SK-N-SH (cell line): ENCODE measurements around the gene DNASE1L3. TPM values are rescaled to one million over a fixed set of nuclear protein-coding genes. Genes with fewer than 3 reads are reported as not detected.

ENCODE experiments used
- CTCF ChIA-PET: fragments of 300-600, 350-600 bp; formaldehyde crosslinking; extraction: SDS; loops from one replicate; lab custom pipeline; 2021; lab: Yijun Ruan, JAX
- POLR2A ChIA-PET: fragments of 350-600 bp; sonication (Branson Sonifier 250); formaldehyde crosslinking; extraction: SDS; loops from one replicate; lab custom pipeline; 2020; ENCODE audit warnings: antibody characterized with exemption, inconsistent platforms; lab: Yijun Ruan, JAX
- DNase-seq: peaks from one replicate; pipeline ENCODE4 v3.0.0; 2012
- H2AFZ ChIP-seq: fragments of 200-600 bp; sonication (generic); 2 replicates; pipeline ENCODE4 v1.8.1; 2016; ENCODE audit warnings: antibody characterized with exemption, mild to moderate bottlenecking, low read depth
- H3F3A ChIP-seq: fragments of 200-600 bp; sonication (generic); replicated peaks from 2 replicates; pipeline ENCODE3; 2016; ENCODE audit warnings: antibody characterized with exemption, mild to moderate bottlenecking; ENCODE audit not compliant: insufficient read depth
- H3K27ac ChIP-seq, 2 experiments: fragments of 200-500 bp in 1 of 2; fragments of 200-600 bp in 1 of 2; sonication (Bioruptor generic) in 1 of 2; sonication (generic), shearing (Covaris generic) in 1 of 2; 2 replicates each; pipeline versions ENCODE4 v1.5.1 to v1.6.1; 2014 to 2016; ENCODE audit warnings: low read depth in 2 of 2, inconsistent platforms in 1 of 2, low read length in 1 of 2, mild to moderate bottlenecking in 1 of 2, mixed read lengths in 1 of 2
- H3K27me3 ChIP-seq: fragments of 200-600 bp; sonication (generic), shearing (Covaris generic); 2 replicates; pipeline ENCODE4 v1.6.1; 2016; ENCODE audit warnings: mixed run types; ENCODE audit not compliant: insufficient read depth
- H3K36me3 ChIP-seq, 2 experiments: fragments of 200-500 bp in 1 of 2; fragments of 200-600 bp in 1 of 2; sonication (Bioruptor generic) in 1 of 2; sonication (generic) in 1 of 2; replicated peaks in 1 of 2; 2 replicates each; pipeline versions ENCODE3 to v1.5.1; 2014 to 2016; ENCODE audit warnings: low read length in 1 of 2, mild to moderate bottlenecking in 1 of 2; ENCODE audit not compliant: insufficient read depth in 2 of 2, control insufficient read depth in 1 of 2
- H3K4me1 ChIP-seq, 2 experiments: fragments of 200-500 bp in 1 of 2; fragments of 200-600 bp in 1 of 2; sonication (Bioruptor generic) in 1 of 2; sonication (generic), shearing (Covaris generic) in 1 of 2; 2 replicates each; pipeline versions ENCODE4 v1.5.1 to v1.6.1; 2014 to 2016; ENCODE audit warnings: low read depth in 1 of 2, low read length in 1 of 2, mixed run types in 1 of 2; ENCODE audit not compliant: insufficient read depth in 2 of 2, control insufficient read depth in 1 of 2
- H3K4me2 ChIP-seq: fragments of 200-600 bp; sonication (generic), shearing (Covaris generic); 2 replicates; pipeline ENCODE4 v1.6.1; 2017; ENCODE audit warnings: mixed run types
- H3K4me3 ChIP-seq, 2 experiments: fragments of 200-500 bp in 1 of 2; fragments of 200-600 bp in 1 of 2; sonication (Bioruptor generic) in 1 of 2; sonication (generic), shearing (Covaris generic) in 1 of 2; 2 replicates each; pipeline versions ENCODE4 v1.5.1 to v1.8.1; 2014 to 2016; ENCODE audit warnings: low read depth in 2 of 2, inconsistent platforms in 1 of 2, low read length in 1 of 2, mild to moderate bottlenecking in 1 of 2, mixed read lengths in 1 of 2, moderate library complexity in 1 of 2
- H3K79me2 ChIP-seq: fragments of 200-600 bp; sonication (generic); 2 replicates; pipeline ENCODE4 v1.8.1; 2017; ENCODE audit warnings: mild to moderate bottlenecking; ENCODE audit not compliant: insufficient read depth
- H3K9ac ChIP-seq: fragments of 200-600 bp; sonication (generic); 2 replicates; pipeline ENCODE4 v1.6.1; 2017; ENCODE audit warnings: mixed run types
- H3K9me2 ChIP-seq: fragments of 200-600 bp; sonication (generic); 2 replicates; pipeline ENCODE4 v1.6.1; 2017; ENCODE audit warnings: mixed run types
- H3K9me3 ChIP-seq: fragments of 200-600 bp; sonication (generic); 2 replicates; pipeline ENCODE4 v1.6.1; 2017; ENCODE audit warnings: mixed run types, mild to moderate bottlenecking, moderate library complexity
- H4K20me1 ChIP-seq: fragments of 200-600 bp; sonication (generic); 2 replicates; pipeline ENCODE4 v1.6.1; 2017; ENCODE audit warnings: mild to moderate bottlenecking, mixed run types; ENCODE audit not compliant: insufficient read depth
- ELF1 ChIP-seq: IDR thresholded peaks from 2 replicates; pipeline ENCODE4 v1.4.0; 2012
- EP300 ChIP-seq, 2 experiments: IDR thresholded peaks; 2 replicates each; pipeline versions ENCODE4 v1.4.0 to v1.6.1; 2012; ENCODE audit warnings: borderline replicate concordance in 1 of 2, low read depth in 1 of 2, low read length in 1 of 2
- FOSL2 ChIP-seq: IDR thresholded peaks from 2 replicates; pipeline ENCODE4 v1.4.0; 2012; ENCODE audit warnings: low read depth, mild to moderate bottlenecking, moderate library complexity, borderline replicate concordance
- FOXJ3 ChIP-seq: sonication (generic); formaldehyde crosslinking; IDR thresholded peaks from 2 replicates; pipeline ENCODE4 v1.5.1; 2020; ENCODE audit warnings: mild to moderate bottlenecking, missing genetic modification reagents
- IRF3 ChIP-seq: fragments of 150-350 bp; IDR thresholded peaks from 2 replicates; pipeline ENCODE4 v1.6.1; 2016; ENCODE audit warnings: mild to moderate bottlenecking, low read depth, low read length
- POLR2AphosphoS5 ChIP-seq: IDR thresholded peaks from 2 replicates; pipeline ENCODE4 v1.6.1; 2012; ENCODE audit warnings: low read depth, low read length
- REST ChIP-seq: IDR thresholded peaks from 2 replicates; pipeline ENCODE4 v1.6.1; 2012; ENCODE audit warnings: mild to moderate bottlenecking, low read depth, low read length, moderate library complexity
- RFX5 ChIP-seq: IDR thresholded peaks from 2 replicates; pipeline ENCODE4 v1.6.1; 2012; ENCODE audit warnings: mild to moderate bottlenecking, improper control_type of control experiment, low read length
- USF1 ChIP-seq: IDR thresholded peaks from 2 replicates; pipeline ENCODE4 v1.4.0; 2012; ENCODE audit warnings: low read depth, borderline replicate concordance
- WGBS: methylation state at CpG from one replicate; pipeline ENCODE4 v1.1.6; 2017; ENCODE audit warnings: low lambda C conversion rate; 5-methylcytosine and 5-hydroxymethylcytosine counted together
- polyA plus RNA-seq, 3 experiments: library from polyadenylated mRNA; depleted of rRNA; stranded (reverse); fragments of >200 nt; gene quantifications; 2 replicates each; pipeline ENCODE4 v1.2.3, GENCODE V29; 2012

Gene DNASE1L3
- polyA plus RNA-seq, 1 of the 3 experiments (the other 2 are of a cell fraction) = not detected

- no peak for TF ChIP-seq FOXJ3 (CRISPR knock-in tag)
- no peak for TF ChIP-seq EP300 (IDR thresholded peaks at IDR 0.05; ENCODE audit: borderline replicate concordance in 1 of 2, low read depth in 1 of 2, low read length in 1 of 2)
- no peak for TF ChIP-seq RFX5
- TF ChIP-seq FOSL2 = no peak
- TF ChIP-seq IRF3 = no peak
- Histone ChIP-seq H4K20me1 (no peaks in the 10 kb centered on the region), H3K27me3 (no peaks in the 10 kb centered on the region), H3F3A (no peaks in the 10 kb centered on the region), H2AFZ (no peak overlapping the region), H3K4me3 (no peak overlapping the region), H3K9me2 (no peaks in the 10 kb centered on the region), H3K9me3 (no peaks in the 10 kb centered on the region), H3K9ac (no peak overlapping the region), H3K36me3 (peaks cover 59 to 88% of the 10 kb centered on the region in 2 experiments), H3K4me2 (no peak overlapping the region), H3K27ac (no peak overlapping the region), H3K4me1 (no peaks in the 10 kb centered on the region), H3K79me2 (no peaks in the 10 kb centered on the region)
- ChIA-PET CTCF (interaction anchor here (0.6 kb wide), 1 partner anchor 442 kb away, joined by 3 read pairs; no protein-coding TSS in a partner anchor), POLR2A (no interaction called here)
- 84% methylated on average over 13 of the region's 14 CpGs for WGBS
- no peak for DNase-seq
Measured at GRCh38 chr3:58150130-58150809, 60.5 kb downstream of the DNASE1L3 start.

- CTCF ChIA-PET = interaction anchor here (1.0 kb wide), 1 partner anchor 141 kb away, joined by 5 read pairs; no protein-coding TSS in a partner anchor
- H3K4me2 ChIP-seq = no peak overlapping the region
Measured at GRCh38 chr3:58148049-58148448, 62.7 kb downstream of the DNASE1L3 start.

More at GRCh38 chr3:58148049-58148448, 62.7 kb downstream of the DNASE1L3 start:
- Histone ChIP-seq H3K9me3 (no peaks in the 10 kb centered on the region), H3K36me3 (peaks cover 69 to 87% of the 10 kb centered on the region in 2 experiments), H3K4me3 (no peak overlapping the region), H3K9me2 (no peaks in the 10 kb centered on the region), H3F3A (no peaks in the 10 kb centered on the region), H2AFZ (no peak overlapping the region), H3K9ac (no peak overlapping the region), H3K79me2 (no peaks in the 10 kb centered on the region), H3K4me1 (no peaks in the 10 kb centered on the region), H4K20me1 (no peaks in the 10 kb centered on the region), H3K27me3 (no peaks in the 10 kb centered on the region), H3K27ac (no peak overlapping the region)
- TF ChIP-seq USF1 (no peak), FOXJ3 (CRISPR knock-in tag) (no peak), ELF1 (no peak), REST (no peak), POLR2AphosphoS5 (no peak)
- POLR2A ChIA-PET = no interaction called here
- 90% methylated on average over 7 of the region's 9 CpGs for WGBS
- no peak for DNase-seq
